G401 (cell line): ENCODE data around the gene ZNF438. TPM values are rescaled to one million over a fixed set of nuclear protein-coding genes. Genes with fewer than 3 reads are reported as not detected.
"Not testable (repeated sequence)": the region's sequence is repeated elsewhere in the genome, so short reads cannot be mapped to it uniquely, and the experiment has no call there.

Source experiments
- DNase-seq: peaks from one replicate; pipeline ENCODE4 v3.0.0-alpha.2; 2015; ENCODE audit warnings: low spot score
- in situ Hi-C: cut with HindIII; loops from 2 replicates; pipeline ENCODE4 v1.10.0; 2016; ENCODE audit warnings: low sequenced_read_pairs, mixed read lengths
- total RNA-seq: library from RNA; depleted of rRNA; stranded (reverse); fragments of >200 nt; shearing (Covaris generic); gene quantifications from 2 replicates; pipeline ENCODE4 v1.2.3, GENCODE V29; 2014

ZNF438 gene
- total RNA-seq, 1 experiment from 2014 or later: 9.6 TPM

DNA sequence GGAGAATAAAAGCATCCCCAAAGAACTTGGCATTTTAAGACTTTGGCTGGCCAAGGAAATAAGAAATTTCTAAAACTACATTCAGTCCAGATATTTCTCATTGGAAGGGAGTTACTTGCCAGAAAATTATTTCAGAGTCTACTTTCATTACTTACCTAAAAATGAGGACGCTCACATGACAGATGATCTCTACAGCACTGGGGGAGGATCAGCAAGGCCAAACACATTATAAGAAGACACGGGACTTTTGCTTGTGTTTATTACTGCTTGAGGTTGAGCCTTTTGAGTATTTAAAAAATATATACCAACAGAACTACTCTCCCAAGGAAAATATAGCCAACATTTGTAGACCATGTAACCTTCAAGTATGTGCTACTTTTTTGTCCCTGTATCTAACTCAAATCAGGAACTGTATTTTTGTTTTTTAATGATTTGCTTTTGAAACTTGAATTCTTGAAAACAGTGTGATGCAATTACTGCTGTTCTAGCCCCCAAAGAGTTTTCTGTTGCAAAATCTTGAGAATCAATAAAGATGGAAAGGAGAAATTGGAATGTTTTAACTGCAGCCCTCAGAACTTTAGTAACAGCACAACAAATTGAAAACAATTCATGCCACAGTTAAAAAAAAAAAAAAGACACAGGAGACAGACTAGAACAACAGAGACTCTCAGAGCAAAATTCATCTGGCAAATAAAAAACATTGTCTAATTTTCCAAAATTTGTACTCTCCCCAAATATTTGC, 128.1 kb downstream of the ZNF438 start:
- in situ Hi-C loops: no loop called here
- no peak for DNase-seq

DNA sequence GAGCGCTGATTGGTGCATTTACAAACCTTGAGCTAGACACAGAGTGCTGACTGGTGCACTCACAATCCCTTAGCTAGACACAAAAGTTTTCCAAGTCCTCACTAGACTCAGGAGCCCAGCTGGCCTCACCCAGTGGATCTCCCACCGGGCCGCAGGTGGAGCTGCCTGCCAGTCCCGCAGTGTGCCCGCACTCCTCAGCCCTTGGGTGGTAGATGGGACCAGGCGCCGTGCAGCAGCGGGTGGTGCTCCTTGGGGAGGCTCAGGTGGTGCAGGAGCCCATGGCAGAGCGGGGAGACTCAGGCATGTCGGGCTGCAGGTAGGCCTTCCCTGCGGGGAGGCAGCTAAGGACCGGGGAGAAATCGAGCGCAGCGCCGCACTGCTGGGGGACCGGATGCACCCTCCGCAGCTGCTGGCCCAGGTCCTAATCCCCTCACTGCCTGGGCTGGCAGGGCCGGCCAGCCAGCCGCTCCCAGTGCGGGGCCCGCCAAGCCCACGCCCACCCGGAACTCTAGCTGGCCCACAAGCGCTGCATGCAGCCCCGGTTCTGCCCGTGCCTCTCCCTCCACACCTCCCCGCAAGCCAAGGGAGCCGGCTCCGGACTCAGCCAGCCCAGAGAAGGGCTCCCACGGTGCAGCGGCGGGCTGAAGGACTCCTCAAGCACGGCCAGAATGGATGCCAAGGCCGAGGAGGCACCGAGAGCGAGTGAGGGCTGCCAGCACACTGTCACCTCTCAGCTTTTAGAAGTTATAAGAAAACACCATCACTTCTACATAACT, 128.9 kb downstream of the ZNF438 start:
- DNase-seq: no peak
- in situ Hi-C loops: no loop called here

DNA sequence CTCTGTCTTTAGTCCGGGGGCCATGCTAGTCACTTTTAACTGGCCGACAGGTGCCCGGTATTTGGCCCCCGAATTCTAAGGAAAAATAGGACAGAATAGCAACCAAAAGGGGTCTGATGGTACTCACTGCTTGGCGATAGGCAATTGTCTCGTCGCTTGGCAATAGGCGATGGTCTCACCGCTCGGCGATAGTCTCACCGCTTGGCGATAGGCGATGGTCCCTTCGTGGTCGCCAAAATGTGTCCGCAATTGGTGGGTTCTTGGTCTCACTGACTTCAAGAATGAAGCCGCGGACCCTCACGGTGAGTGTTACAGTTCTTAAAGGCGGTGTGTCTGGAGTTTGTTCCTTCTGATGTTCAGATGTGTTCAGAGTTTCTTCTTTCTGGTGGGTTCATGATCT, 130.2 kb downstream of the ZNF438 start:
- DNase-seq, in situ Hi-C loops: not testable (repeated sequence)

DNA sequence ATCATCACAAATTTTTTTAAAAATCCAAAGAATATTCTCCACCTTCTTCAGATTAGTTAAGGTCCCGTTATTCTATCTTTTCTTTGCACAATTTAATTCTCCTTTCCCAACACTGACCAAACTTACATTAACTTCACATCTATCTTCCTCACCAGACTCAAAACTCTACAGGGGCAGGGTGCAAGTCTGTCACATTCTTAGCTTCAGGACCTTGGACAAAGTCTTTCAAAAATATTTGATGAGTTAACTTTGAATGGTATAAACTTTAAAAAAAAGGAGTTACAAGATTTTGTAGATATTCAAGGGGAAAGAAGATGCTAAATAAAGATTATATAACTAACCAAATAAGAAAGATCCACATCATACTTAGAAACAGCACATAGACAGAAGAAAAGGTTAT, 132.7 kb downstream of the ZNF438 start:
- in situ Hi-C loops: no loop called here
- DNase-seq: no peak

DNA sequence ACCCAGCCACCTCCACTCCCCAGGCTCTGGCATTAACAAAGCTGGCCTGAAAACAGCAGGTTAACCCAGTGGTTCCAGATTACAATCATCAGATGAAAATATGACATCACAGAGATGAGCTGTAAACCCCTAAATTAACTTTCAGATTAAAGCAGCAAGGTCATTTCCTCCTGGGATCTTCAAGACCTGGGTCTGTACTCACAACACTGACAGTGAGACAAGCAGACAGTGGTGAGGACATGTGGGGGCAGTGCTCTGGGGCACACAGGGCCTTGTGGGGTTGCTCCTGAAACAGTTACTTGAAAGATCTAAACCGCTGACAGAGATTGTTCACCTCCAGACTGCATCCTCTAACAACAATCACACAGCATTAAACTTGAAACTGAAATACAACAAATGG, 134.1 kb downstream of the ZNF438 start:
- in situ Hi-C loops: no loop called here
- no peak for DNase-seq

DNA sequence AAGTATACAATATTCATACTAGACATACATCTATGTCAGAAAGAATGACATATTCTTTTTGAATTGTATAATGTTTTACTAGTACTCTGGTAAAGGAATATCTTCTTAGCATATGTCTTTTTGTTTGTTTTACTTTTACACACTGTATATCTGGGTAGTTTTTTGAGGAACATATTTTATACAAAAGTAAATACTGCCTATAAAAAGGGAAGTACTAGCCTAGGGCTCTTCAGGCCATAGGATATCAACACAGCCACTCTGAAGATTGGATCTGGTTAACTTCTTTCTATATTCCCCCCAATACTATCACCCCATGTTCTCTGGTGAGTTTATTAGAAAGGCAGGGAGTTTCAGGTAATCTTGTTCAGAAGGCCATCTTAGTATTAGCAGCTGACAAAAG, 134.6 kb downstream of the ZNF438 start:
- in situ Hi-C loops: no loop called here

DNA sequence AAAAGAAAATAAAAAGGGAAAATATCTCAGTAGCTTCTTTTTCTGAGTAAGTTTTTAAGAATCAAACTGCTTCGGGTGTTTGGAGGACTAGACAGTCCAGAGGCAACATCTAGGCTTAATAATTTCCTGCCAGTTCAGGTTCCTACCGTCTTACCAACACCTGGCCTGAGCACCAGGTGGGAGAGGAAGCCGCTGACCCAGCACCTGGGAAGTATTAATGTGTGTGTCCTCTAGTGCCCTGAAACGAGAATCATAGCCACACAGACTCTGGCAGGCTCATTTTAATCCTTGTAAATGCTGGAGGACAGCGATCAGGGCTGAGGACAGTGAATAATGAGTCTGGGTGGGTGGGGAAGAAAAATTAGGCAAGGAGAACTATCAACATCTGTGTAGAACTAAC, 137.4 kb downstream of the ZNF438 start:
- in situ Hi-C loops: no loop called here

More for the DNA sequence above, 134.6 kb downstream of the ZNF438 start:
- DNase-seq: no peak

DNA sequence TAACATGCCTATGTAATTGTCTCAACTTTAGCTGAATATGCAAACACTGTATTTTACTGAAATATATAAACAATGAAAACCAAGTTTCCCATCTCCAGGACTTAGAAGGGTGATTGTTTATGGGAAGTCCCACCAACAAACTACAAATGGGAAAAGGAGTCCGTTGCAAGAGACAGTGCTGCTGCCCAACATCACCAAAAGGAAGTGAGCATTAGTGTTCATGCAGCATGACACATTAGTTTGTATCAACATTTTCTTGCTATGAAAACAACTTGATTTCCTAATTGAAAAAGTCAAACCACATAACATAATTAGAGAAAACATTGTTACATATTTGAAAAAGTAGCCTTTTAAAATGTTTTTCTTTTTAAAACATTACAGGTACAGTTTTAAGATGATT, 138.5 kb downstream of the ZNF438 start:
- no peak for DNase-seq
- in situ Hi-C loops: no loop called here

More for the DNA sequence above, 137.4 kb downstream of the ZNF438 start:
- DNase-seq: no peak

DNA sequence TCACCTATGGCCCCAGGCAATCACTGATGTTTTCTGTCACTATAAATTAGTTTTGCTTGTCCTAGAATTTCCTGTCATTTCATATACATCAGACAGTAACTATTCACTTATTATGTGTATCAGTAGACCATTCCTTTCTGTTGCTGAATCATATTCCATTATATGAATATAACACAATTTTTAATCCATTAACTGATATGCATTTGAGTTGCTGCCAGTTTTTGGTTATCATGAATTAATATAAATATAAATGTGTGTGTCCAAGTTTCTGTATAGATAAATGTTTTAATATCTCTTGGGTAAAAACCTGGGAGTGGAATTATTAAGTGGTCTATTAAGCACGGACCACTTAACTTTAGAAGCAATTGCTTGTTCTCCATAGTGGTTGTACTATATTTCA, 143.8 kb downstream of the ZNF438 start:
- in situ Hi-C loops: no loop called here
- no peak for DNase-seq

DNA sequence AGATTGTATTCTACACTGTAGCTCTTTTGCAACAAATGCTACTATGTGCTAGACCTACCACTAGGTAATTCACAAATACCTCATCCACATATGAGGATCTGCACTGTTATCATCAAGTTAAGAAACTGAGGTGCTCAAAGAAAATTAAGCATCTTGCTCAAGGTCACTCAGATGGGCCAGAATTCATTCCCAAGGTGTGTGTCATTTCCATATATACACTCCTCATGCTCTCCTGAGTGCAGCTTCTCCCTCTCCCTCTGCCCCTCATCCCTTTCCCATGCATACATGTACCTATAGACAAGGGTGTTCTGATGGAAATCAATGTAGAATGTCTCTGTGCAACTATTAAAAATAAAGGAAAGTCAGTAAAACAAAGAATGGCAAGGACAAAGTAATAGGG, 146.2 kb downstream of the ZNF438 start:
- in situ Hi-C loops: no loop called here

DNA sequence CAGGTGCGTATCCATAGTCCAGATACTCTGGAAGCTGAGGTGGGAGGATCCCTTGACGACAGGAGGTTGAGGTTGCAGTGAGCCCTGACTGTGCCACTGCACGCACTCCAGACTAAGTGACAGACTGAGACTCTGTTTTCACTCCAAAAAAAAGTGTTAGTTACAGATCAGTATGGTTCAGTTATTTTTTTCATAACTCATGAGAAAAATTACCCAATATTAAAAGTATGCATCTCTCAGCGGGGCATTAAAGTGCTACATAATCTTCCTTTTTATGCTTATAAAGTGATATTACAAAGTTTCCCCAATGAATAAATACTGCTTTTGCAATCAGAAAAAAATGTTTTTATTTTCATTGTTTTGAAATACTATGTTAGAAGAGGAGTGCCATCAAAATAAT, 147.9 kb downstream of the ZNF438 start:
- DNase-seq: no peak
- in situ Hi-C loops: no loop called here

More for the DNA sequence above, 146.2 kb downstream of the ZNF438 start:
- DNase-seq: no peak

DNA sequence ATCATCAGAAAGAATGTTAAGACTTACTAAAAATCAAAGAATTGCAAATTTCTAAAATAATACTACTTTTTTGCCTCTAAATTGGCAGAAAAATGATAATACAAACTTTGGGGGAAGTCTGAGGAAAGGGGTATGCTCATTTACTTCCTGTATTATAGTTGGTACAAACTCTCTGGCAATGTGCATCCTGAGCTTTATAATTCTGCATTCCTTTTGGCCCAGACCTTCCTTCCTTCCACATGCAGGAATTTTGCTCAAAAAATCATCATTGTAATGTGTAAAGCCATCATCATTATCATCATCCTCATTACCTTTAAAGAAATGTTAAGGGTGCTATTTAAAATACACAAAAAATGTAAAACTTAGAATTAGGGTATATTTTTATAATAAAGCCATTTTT, 148.5 kb downstream of the ZNF438 start:
- DNase-seq: no peak
- in situ Hi-C loops: no loop called here

DNA sequence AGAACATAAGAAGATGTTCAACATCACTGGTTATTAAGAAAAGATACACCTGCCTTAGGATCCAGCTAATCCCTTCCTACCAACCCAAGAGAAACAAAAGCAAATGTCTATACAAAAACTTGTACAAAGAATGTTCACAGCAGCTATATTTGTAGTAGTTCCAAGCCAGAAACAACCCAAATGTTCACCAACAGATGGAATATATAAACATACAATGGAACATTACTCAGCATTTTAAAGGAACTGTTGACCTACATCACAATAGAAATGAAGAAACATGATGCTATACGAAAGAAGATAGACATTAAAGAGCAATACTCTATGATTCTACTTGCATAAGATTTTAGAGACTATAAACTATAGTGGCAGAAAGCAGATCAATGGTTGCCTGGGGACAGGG, 149.4 kb downstream of the ZNF438 start:
- in situ Hi-C loops: no loop called here
- DNase-seq: no peak

DNA sequence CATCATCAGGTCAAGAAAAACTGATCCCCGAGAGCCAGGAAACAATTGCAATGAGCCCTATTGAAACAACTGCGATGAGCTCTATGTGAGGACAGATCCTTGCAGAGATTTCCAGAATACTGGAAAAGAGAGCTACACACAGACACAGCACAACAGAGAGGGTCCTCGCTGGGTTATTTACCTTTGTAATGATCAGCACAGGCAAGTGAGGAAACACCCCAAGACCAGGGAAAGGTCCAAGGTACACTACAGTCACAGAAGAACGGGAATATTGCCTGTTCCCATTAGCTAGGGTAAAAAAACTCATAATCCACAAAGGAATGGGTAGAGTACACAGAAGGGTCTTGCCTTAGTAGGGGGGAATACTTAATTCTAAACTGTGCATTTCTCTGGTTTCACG, 152.7 kb downstream of the ZNF438 start:
- in situ Hi-C loops: no loop called here
- no peak for DNase-seq

DNA sequence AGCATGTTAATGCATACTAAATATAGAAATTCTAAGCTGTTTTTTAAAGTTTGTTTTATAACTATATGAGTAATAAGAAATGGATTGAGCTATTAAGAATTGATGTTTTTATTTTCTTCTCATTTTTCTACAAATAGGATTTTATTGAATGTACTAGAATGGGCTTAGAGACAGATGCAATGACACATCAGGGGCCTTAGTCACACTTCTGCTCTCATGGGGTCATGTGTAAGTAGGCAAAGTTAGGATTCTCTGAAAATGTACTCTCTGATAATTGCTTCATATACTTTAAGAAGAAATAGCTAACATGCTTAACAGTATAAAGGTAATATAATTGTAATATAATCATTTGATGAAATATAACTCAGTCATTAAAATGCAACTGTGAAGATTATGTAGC, 154.6 kb downstream of the ZNF438 start:
- no peak for DNase-seq
- in situ Hi-C loops: no loop called here

DNA sequence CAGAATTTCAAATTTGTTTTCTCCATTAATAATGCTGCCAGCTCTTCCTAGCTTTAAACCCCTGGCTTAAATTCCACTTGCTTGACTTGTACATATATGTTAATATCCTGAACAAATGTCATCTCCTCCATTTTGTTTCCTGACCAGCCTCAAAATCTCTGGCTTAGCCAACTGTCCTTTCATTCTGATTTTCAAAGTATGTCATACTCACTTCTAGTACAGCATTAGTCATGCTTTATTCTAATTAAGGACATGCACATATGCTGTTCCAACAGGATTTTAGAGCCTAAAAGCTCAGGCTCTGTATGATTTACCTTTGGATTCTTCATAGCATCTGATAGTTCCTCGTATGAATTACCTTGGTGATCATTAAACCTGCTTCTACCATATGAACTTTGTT, 158.3 kb downstream of the ZNF438 start:
- in situ Hi-C loops: no loop called here

DNA sequence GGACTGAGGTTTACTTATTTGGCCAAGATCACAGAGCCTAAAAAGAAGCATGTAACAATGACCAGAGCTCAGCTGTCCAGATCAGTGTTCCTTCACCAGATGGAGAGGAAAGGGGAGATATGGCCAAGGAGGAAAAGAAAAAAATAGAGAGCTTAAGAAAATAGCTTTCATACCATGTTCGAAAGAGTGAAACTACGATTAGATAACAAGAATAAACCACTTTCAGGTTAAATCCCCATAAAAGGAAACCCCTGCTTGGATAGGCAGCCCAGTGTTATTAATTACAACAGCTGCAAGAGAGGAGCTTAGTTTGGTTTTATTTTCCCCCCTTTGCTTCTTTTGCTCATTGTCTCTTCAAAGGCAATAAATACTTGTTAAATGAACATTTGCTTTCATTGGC, 160.8 kb downstream of the ZNF438 start:
- no peak for DNase-seq
- in situ Hi-C loops: no loop called here

More for the DNA sequence above, 158.3 kb downstream of the ZNF438 start:
- no peak for DNase-seq

DNA sequence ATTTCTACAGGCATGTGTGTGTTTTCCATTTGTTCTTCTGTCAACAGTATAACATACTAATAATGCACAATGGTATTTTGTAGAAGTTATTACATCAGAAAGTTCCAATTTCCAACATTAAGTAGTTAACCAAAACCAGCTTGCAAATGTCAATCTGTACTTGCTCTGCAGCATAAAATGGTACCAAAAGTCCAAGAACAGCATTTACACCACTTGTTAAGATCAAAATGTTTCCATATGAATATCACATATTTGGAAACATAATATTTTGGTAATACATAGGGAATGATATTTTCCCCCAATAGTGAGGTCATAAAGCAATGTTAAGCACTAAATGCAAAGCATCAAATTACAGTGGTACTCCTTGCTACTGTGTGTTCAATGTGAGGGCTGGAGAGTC, 162.1 kb downstream of the ZNF438 start:
- no peak for DNase-seq
- in situ Hi-C loops: no loop called here

DNA sequence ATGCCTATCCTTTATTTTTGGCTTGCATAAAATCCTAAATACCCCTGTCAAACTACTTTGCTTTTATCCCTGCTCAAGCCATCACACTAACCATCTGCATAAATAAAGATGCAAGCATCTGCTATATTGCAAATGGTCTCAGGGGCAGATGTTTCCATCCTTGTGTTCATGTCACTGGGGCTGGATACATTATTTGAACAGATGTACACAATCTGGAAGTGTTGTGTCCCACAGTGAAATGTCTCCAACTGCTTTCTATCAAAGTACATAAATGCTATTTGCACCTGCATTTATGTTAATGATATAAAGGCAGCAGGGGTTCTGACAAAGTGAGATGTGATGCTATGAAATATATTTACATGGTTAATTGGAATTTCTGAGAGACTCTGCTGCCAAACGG, 163.1 kb downstream of the ZNF438 start:
- no peak for DNase-seq
- in situ Hi-C loops: no loop called here

DNA sequence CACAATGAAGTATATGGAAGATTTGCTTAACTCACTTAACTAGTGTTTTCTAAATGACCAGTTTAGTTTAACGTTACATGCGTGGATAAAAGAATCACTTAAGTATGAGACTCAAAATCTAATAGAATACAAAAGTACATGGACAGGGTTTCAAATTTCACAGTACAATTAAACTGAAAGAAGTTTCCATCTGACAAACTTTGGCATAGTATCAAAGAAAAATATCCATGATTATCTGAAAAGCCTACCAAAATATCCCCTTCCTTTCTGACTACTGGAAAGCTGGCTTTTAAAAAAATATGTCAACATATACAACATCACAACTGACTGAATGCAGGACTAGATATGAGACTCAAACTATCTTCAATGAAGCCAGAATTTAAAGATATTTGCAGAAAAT, 164.8 kb downstream of the ZNF438 start:
- DNase-seq: no peak
- in situ Hi-C loops: no loop called here
